HepG2 (cell line): ENCODE data around the gene CYTH2. TPM values are rescaled to one million over a fixed set of nuclear protein-coding genes. Genes with fewer than 3 reads are reported as not detected.
A peak's percentile ranks its signal among the peaks of the same experiment; 100 is the strongest.

ENCODE experiments used
- GABPB1 ChIP-seq: IDR thresholded peaks from 2 replicates; pipeline ENCODE4 v1.6.1; 2016; ENCODE audit warnings: mild to moderate bottlenecking, missing genetic modification reagents, moderate library complexity, missing compliant biosample characterization
- HNF4A ChIP-seq: sonication (generic); formaldehyde crosslinking; IDR thresholded peaks from 2 replicates; pipeline ENCODE4 v1.4.0; 2020; ENCODE audit warnings: missing genetic modification reagents
- HNF4G ChIP-seq, 2 experiments: sonication (generic) in 1 of 2; formaldehyde crosslinking in 1 of 2; IDR thresholded peaks; 2 replicates each; pipeline versions ENCODE4 v1.4.0 to v1.6.1; 2011 to 2020; ENCODE audit warnings: borderline replicate concordance in 2 of 2, low read depth in 2 of 2, mild to moderate bottlenecking in 2 of 2, low read length in 1 of 2, missing genetic modification reagents in 1 of 2, moderate library complexity in 1 of 2
- HNRNPL ChIP-seq: fragments of 200-400 bp; formaldehyde crosslinking; IDR thresholded peaks from 2 replicates; pipeline ENCODE4 v1.6.1; 2017; ENCODE audit warnings: mild to moderate bottlenecking, low read depth, low read length
- MAFG ChIP-seq: sonication (generic); formaldehyde crosslinking; IDR thresholded peaks from 2 replicates; pipeline ENCODE4 v1.5.1; 2020; ENCODE audit warnings: mild to moderate bottlenecking, missing genetic modification reagents
- MEIS2 ChIP-seq: sonication (generic); formaldehyde crosslinking; IDR thresholded peaks from 2 replicates; pipeline ENCODE4 v1.9.0; 2021; ENCODE audit warnings: mild to moderate bottlenecking, missing genetic modification reagents
- NAIF1 ChIP-seq: sonication (generic); formaldehyde crosslinking; IDR thresholded peaks from 2 replicates; pipeline ENCODE4 v1.5.0; 2020; ENCODE audit warnings: mild to moderate bottlenecking, missing genetic modification reagents, borderline replicate concordance
- NR2F2 ChIP-seq: IDR thresholded peaks from 2 replicates; pipeline ENCODE4 v1.6.1; 2012; ENCODE audit warnings: low read depth, inconsistent platforms, borderline replicate concordance
- RFXAP ChIP-seq: sonication (generic); formaldehyde crosslinking; IDR thresholded peaks from 2 replicates; pipeline ENCODE4 v1.4.0; 2020; ENCODE audit warnings: missing genetic modification reagents, borderline replicate concordance
- SIX4 ChIP-seq: sonication (generic); formaldehyde crosslinking; IDR thresholded peaks from 2 replicates; pipeline ENCODE4 v1.4.0; 2020; ENCODE audit warnings: missing genetic modification reagents
- TCF7 ChIP-seq: sonication (generic); IDR thresholded peaks from 2 replicates; pipeline ENCODE4 v1.6.1; 2016; ENCODE audit warnings: antibody characterized with exemption, low read depth
- TMF1 ChIP-seq: sonication (generic); formaldehyde crosslinking; IDR thresholded peaks from 2 replicates; pipeline ENCODE4 v1.8.1; 2022; ENCODE audit warnings: low read depth, missing genetic modification reagents
- ZNF143 ChIP-seq: sonication (generic); formaldehyde crosslinking; IDR thresholded peaks from 2 replicates; pipeline ENCODE4 v1.4.0; 2020; ENCODE audit warnings: missing genetic modification reagents
- ZNF577 ChIP-seq: sonication (generic); formaldehyde crosslinking; IDR thresholded peaks from 2 replicates; pipeline ENCODE4 v1.4.0; 2020; ENCODE audit warnings: mild to moderate bottlenecking, low read depth, missing genetic modification reagents, borderline replicate concordance
- ZNF790 ChIP-seq: sonication (generic); formaldehyde crosslinking; IDR thresholded peaks from 2 replicates; pipeline ENCODE4 v1.8.0; 2022; ENCODE audit warnings: missing genetic modification reagents, mild to moderate bottlenecking, borderline replicate concordance
- ZNF879 ChIP-seq: sonication (generic); formaldehyde crosslinking; IDR thresholded peaks from 2 replicates; pipeline ENCODE4 v1.8.1; 2023; ENCODE audit warnings: missing genetic modification reagents
- polyA plus RNA-seq, 8 experiments: library from polyadenylated mRNA; depleted of rRNA in 3 of 8; stranded (reverse) in 7 of 8; unstranded in 1 of 8; fragments of >200 nt; fragmentation: Illumina TruSeq in 4 of 8; extraction: Trizol in 4 of 8; gene quantifications; 2 replicates each; pipeline versions ENCODE4 v1.2.1 to v1.2.3, GENCODE V29; 2011 to 2016; ENCODE audit warnings: low read depth in 4 of 8, missing spikeins in 1 of 8, mixed read lengths in 1 of 8; ENCODE audit not compliant: insufficient read depth in 1 of 8
- total RNA-seq, 5 experiments: library from RNA; depleted of rRNA; stranded (reverse); fragments of >200 nt; fragmentation: Illumina TruSeq; extraction: Trizol; gene quantifications; 2 replicates each; pipeline ENCODE4 v1.2.3, GENCODE V29; 2016; ENCODE audit warnings: low read depth in 1 of 5
- TF ChIP-seq, protein P1 (sequence below): sonication (generic); formaldehyde crosslinking; IDR thresholded peaks from 2 replicates; pipeline ENCODE4 v1.5.0; 2020; ENCODE audit warnings: mild to moderate bottlenecking, missing genetic modification reagents, moderate library complexity
- TF ChIP-seq, protein P2 (sequence below): sonication (generic); formaldehyde crosslinking; IDR thresholded peaks from 2 replicates; pipeline ENCODE4 v1.9.0; 2022; ENCODE audit warnings: low read depth, missing genetic modification reagents
- TF ChIP-seq, protein P3 (sequence below): IDR thresholded peaks from 2 replicates; pipeline ENCODE4 v1.4.0; 2020; ENCODE audit warnings: mild to moderate bottlenecking, missing genetic modification reagents
- TF ChIP-seq, protein P4 (sequence below): sonication (generic); formaldehyde crosslinking; IDR thresholded peaks from 2 replicates; pipeline ENCODE4 v1.8.1; 2023; ENCODE audit warnings: mild to moderate bottlenecking, moderate library complexity, missing genetic modification reagents

The CYTH2 gene
- total and polyA plus RNA-seq, 2 of the 13 experiments (the other 11 are each of a cell fraction or from before 2014, with no cell fraction given): 16.5 to 39.3 TPM

DNA sequence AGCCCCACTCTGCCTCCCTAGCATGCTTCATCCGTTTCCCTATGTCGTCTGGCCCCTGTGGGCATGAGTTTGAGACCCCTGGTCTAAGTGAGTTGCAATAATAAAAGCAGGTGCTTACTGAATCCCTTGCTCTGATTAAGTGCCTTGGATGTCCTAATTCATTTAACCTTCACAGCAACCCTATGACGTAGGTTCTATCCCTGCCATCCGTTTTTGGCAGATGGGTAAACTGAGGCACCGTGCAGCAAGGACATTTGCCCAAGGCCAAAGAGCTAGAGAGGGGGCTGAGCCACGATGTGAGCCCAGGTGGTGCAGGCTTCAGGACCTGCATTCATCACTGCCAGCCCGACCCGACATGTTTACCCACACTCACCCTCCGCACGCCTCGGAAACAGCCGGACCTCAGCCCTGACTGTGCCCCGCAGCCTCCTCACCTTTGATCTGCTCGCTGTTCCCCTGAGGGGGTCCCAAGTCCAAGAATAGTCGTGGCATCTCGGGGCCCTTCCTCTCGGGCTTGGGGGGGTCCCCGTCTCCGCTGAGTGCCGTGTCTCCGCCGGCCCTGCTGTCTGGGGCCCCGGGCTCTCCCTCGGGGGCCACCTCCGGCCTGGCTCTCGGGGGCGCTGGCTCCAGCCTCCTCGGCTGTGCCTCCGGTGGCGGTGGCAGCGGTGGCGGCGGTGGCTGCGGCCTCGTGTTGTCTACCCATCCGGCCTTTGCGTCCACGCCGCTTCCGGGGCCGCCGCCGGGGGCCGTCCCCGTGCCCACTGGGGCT lies 28.0 kb downstream of the CYTH2 start (continued):
- no peak for TF ChIP-seq MAFG (CRISPR knock-in tag)
- TF ChIP-seq ZNF879 (CRISPR knock-in tag): no peak
- TF ChIP-seq, protein P1, sequence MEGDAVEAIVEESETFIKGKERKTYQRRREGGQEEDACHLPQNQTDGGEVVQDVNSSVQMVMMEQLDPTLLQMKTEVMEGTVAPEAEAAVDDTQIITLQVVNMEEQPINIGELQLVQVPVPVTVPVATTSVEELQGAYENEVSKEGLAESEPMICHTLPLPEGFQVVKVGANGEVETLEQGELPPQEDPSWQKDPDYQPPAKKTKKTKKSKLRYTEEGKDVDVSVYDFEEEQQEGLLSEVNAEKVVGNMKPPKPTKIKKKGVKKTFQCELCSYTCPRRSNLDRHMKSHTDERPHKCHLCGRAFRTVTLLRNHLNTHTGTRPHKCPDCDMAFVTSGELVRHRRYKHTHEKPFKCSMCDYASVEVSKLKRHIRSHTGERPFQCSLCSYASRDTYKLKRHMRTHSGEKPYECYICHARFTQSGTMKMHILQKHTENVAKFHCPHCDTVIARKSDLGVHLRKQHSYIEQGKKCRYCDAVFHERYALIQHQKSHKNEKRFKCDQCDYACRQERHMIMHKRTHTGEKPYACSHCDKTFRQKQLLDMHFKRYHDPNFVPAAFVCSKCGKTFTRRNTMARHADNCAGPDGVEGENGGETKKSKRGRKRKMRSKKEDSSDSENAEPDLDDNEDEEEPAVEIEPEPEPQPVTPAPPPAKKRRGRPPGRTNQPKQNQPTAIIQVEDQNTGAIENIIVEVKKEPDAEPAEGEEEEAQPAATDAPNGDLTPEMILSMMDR (CRISPR knock-in tag): peak; percentile 10; the same call in 1 of the 2 replicates
- no peak for TF ChIP-seq ZNF577 (CRISPR knock-in tag)
- peak; percentile 60; the same call in 1 of the 2 replicates for TF ChIP-seq TCF7
- TF ChIP-seq ZNF790 (CRISPR knock-in tag): peak; percentile 46; the same call in 1 of the 2 replicates
- TF ChIP-seq NAIF1 (CRISPR knock-in tag): no peak
- peak; percentile 66; the same call in 1 of the 2 replicates for TF ChIP-seq MEIS2 (CRISPR knock-in tag)
- TF ChIP-seq HNF4A (CRISPR knock-in tag): peak; percentile 71
- TF ChIP-seq RFXAP (CRISPR knock-in tag): no peak
- TF ChIP-seq GABPB1: peak; percentile 77
- peak; percentile 88 for TF ChIP-seq HNRNPL
- TF ChIP-seq NR2F2: 0 out of 2 replicates have a peak, but pooled peaks have one; percentile 27
- TF ChIP-seq, protein P2, sequence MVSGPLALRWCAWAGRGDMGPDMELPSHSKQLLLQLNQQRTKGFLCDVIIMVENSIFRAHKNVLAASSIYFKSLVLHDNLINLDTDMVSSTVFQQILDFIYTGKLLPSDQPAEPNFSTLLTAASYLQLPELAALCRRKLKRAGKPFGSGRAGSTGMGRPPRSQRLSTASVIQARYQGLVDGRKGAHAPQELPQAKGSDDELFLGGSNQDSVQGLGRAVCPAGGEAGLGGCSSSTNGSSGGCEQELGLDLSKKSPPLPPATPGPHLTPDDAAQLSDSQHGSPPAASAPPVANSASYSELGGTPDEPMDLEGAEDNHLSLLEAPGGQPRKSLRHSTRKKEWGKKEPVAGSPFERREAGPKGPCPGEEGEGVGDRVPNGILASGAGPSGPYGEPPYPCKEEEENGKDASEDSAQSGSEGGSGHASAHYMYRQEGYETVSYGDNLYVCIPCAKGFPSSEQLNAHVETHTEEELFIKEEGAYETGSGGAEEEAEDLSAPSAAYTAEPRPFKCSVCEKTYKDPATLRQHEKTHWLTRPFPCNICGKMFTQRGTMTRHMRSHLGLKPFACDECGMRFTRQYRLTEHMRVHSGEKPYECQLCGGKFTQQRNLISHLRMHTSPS: peak; percentile 74; the same call in 1 of the 2 replicates
- peak; percentile 24; the same call in 1 of the 2 replicates for TF ChIP-seq ZNF143 (CRISPR knock-in tag)
- no peak for TF ChIP-seq TMF1
- peak; percentile 72 for TF ChIP-seq HNF4G (IDR thresholded peaks at IDR 0.05; ENCODE audit: borderline replicate concordance, low read depth, low read length)
- TF ChIP-seq HNF4G (CRISPR knock-in tag; IDR thresholded peaks at IDR 0.05; ENCODE audit: borderline replicate concordance, low read depth): peak; percentile 47; the same call in 1 of the 2 replicates
- TF ChIP-seq, protein P3, sequence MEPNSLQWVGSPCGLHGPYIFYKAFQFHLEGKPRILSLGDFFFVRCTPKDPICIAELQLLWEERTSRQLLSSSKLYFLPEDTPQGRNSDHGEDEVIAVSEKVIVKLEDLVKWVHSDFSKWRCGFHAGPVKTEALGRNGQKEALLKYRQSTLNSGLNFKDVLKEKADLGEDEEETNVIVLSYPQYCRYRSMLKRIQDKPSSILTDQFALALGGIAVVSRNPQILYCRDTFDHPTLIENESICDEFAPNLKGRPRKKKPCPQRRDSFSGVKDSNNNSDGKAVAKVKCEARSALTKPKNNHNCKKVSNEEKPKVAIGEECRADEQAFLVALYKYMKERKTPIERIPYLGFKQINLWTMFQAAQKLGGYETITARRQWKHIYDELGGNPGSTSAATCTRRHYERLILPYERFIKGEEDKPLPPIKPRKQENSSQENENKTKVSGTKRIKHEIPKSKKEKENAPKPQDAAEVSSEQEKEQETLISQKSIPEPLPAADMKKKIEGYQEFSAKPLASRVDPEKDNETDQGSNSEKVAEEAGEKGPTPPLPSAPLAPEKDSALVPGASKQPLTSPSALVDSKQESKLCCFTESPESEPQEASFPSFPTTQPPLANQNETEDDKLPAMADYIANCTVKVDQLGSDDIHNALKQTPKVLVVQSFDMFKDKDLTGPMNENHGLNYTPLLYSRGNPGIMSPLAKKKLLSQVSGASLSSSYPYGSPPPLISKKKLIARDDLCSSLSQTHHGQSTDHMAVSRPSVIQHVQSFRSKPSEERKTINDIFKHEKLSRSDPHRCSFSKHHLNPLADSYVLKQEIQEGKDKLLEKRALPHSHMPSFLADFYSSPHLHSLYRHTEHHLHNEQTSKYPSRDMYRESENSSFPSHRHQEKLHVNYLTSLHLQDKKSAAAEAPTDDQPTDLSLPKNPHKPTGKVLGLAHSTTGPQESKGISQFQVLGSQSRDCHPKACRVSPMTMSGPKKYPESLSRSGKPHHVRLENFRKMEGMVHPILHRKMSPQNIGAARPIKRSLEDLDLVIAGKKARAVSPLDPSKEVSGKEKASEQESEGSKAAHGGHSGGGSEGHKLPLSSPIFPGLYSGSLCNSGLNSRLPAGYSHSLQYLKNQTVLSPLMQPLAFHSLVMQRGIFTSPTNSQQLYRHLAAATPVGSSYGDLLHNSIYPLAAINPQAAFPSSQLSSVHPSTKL (CRISPR knock-in tag): 0 out of 2 replicates have a peak, but pooled peaks have one; percentile 53
- TF ChIP-seq, protein P4, sequence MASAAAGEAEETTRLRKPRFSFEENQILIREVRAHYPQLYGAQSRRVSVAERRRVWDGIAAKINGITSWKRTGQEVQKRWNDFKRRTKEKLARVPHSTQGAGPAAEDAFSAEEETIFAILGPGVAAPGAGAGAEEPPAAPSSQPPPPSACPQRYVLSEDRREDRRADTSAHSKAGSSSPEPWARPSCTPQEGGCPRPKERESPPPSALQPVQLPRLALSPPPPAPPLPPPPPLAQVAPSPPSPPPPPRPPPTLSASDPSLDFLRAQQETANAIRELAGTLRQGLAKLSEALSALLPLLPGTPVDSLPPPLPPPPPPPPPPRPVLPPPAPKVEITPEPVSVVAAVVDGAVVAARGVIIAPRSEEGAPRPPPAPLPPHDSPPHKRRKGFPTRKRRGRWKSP (CRISPR knock-in tag): peak; percentile 60; the same call in 1 of the 2 replicates
- TF ChIP-seq SIX4 (CRISPR knock-in tag): no peak
